ENCODE results near the gene FIGN. TPM values are rescaled to one million over a fixed set of nuclear protein-coding genes. Genes with fewer than 3 reads are reported as not detected.

Gene FIGN
- total RNA-seq, 4 donors from 2014 or later: 0.42 to 3.1 (median 1.3) TPM

DNA sequence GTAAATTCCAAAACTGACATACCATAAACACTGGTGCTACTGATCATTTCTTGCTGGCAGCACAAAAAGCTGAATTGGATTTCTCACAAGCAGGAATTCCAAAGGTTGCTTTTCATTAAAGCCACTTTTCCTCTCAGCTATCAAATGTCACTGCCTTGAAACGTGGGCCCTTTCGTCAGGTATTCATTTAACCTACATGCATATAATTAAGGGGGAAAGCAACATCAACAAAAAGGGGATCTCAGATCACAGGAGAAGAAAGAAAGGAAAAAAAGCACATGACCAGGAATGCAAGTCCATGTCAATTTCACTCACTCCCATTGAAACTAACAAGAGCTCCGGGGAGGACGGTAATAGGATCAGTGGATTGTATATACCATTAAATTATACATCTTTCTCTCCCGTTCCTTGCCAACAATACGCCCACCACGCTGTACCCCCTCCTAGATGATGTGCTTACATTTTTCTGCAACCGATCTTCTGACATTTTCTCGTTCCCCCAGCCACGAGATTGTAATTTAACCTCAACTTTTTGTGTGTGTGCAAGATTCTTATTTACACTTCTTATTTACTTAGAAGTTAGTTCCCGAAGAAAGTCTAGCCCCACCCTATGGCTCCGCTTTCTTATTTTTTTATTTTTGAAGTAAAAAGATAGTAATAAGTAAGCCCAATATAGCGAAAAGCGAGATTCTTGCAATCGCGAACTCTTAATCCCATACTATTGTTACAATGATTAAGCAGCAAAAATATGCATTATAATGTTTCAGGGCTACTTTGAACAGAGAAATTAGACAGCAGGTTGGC is 725 bp downstream of the FIGN start:
- Histone ChIP-seq H3K36me3 (no peaks in the 10 kb centered on the region), H3K4me1 (peaks cover 0 to 3% of the 10 kb centered on the region in 2 donors), H3K27ac (peak overlapping the region; percentile 86 to 92 (median 88)), H3K27me3 (no peaks in the 10 kb centered on the region), H3K4me3 (peak overlapping the region; percentile 70 to 78 (median 77)), H3K9me3 (no peaks in the 10 kb centered on the region)
- TF ChIP-seq, protein P1, sequence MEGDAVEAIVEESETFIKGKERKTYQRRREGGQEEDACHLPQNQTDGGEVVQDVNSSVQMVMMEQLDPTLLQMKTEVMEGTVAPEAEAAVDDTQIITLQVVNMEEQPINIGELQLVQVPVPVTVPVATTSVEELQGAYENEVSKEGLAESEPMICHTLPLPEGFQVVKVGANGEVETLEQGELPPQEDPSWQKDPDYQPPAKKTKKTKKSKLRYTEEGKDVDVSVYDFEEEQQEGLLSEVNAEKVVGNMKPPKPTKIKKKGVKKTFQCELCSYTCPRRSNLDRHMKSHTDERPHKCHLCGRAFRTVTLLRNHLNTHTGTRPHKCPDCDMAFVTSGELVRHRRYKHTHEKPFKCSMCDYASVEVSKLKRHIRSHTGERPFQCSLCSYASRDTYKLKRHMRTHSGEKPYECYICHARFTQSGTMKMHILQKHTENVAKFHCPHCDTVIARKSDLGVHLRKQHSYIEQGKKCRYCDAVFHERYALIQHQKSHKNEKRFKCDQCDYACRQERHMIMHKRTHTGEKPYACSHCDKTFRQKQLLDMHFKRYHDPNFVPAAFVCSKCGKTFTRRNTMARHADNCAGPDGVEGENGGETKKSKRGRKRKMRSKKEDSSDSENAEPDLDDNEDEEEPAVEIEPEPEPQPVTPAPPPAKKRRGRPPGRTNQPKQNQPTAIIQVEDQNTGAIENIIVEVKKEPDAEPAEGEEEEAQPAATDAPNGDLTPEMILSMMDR (IDR thresholded peaks at IDR 0.05 in 4 of 5, conservative IDR thresholded peaks at IDR 0.05 in 1 of 5): no peak
- ATAC-seq: no peak
- intact Hi-C loops (cut with DNase I; ENCODE audit: low total_unique reads) (loop anchor here (5.0 kb wide), 1 partner anchor 388 kb away; no protein-coding TSS in a partner anchor), in situ Hi-C loops (cut with MboI; ENCODE audit: low sequenced_read_pairs in 4 of 4) (no loop called here)
- no peak for DNase-seq

DNA sequence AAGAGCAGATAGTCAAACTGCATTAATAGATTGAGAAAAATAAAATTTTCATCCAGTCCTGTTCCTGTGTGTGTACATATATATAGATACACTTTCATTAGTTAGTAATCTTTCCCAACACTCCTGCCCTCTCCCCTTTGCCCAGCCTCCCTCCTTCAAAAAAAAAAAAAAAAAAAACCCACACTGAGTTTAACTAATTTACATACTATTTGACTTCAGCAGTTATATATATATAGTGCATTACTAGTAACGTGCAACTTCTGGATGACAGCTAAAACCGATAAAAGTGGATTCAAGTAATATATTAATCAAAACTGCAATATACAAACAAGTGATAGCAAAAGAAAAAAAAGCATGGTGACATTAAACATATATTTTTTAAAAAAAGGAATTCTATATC is 1.4 kb downstream of the FIGN start:
- in situ Hi-C loops (cut with MboI; ENCODE audit: low sequenced_read_pairs in 4 of 4): no loop called here
- DNase-seq (no peak), ATAC-seq (no peak)
- H3K4me3 ChIP-seq: peak overlapping the region; percentile 70 to 78 (median 77)
- H3K4me1 ChIP-seq: peaks cover 0 to 6% of the 10 kb centered on the region in 2 donors
- intact Hi-C loops (cut with DNase I; ENCODE audit: low total_unique reads): loop anchor here (5.0 kb wide), 1 partner anchor 387 kb away; no protein-coding TSS in a partner anchor
- H3K9me3 ChIP-seq: no peaks in the 10 kb centered on the region
- TF ChIP-seq POLR2A (IDR thresholded peaks at IDR 0.05): no peak
- TF ChIP-seq, protein P1 (IDR thresholded peaks at IDR 0.05 in 4 of 5, conservative IDR thresholded peaks at IDR 0.05 in 1 of 5): no peak
- H3K27me3 ChIP-seq: no peaks in the 10 kb centered on the region
- no peaks in the 10 kb centered on the region for H3K36me3 ChIP-seq
- H3K27ac ChIP-seq: peak overlapping the region; percentile 86 to 92 (median 88)

DNA sequence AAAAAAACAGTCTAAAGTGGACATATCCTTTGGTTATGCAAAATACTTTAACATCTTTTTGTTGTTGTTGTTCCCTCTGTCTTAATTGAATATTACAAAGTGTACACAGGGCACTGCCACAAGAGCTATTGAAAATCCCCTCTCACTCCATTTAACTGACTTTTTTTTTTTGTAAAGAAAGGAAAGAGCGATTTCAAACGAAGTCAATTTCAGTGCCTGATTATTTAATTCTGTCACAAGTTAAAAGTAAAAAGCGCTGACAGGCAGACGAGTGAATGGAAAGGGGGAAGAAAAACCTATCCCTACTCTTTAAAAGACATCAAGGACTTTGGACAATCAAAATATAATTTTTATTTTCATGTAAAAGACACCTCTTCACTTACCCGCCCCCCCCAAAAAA is 1.9 kb downstream of the FIGN start:
- Histone ChIP-seq H3K36me3 (no peaks in the 10 kb centered on the region), H3K4me3 (peak overlapping the region; percentile 70 to 78 (median 77)), H3K27me3 (no peaks in the 10 kb centered on the region), H3K9me3 (no peaks in the 10 kb centered on the region), H3K4me1 (peaks cover 0 to 6% of the 10 kb centered on the region in 2 donors), H3K27ac (peak overlapping the region; percentile 86 to 92 (median 88))
- DNase-seq (no peak), ATAC-seq (no peak)
- in situ Hi-C loops (cut with MboI; ENCODE audit: low sequenced_read_pairs in 4 of 4): no loop called here
- intact Hi-C loops (cut with DNase I; ENCODE audit: low total_unique reads): loop anchor here (5.0 kb wide), 1 partner anchor 387 kb away; no protein-coding TSS in a partner anchor
- TF ChIP-seq, protein P1 (IDR thresholded peaks at IDR 0.05 in 4 of 5, conservative IDR thresholded peaks at IDR 0.05 in 1 of 5): no peak

DNA sequence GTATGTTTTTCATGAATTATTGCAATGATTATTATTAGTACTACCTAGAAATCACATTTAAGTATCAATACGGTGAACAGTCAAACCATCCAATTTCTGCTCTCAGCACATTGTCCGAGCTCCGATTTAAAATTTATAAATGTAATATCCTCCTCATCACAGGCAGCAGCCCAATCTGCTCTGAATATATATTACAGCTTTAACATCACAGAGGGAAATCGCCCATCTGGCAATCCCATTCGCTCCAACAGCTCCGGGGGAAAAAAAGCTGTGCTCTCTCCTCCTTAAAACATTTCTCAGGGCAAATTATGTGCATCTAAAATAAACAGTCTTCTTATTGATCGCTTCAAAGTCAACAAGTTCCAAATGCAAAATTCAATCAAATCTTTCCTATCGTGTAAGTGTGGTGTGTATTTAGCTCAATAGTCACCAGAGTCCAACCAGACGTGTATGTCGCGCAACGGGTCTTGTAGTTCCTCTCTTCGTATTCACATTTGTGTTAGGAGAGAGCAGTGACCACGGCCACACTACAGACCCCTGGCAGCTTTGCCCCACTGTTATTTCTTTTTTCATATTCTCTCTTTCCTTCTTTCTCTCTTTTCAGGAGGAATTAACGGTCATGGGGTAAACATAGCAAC is 2.4 kb downstream of the FIGN start:
- DNase-seq (peak in 1 of 2 donors; percentile 16), ATAC-seq (no peak)
- H3K4me3 ChIP-seq: peak overlapping the region; percentile 70 to 78 (median 77)
- in situ Hi-C loops (cut with MboI; ENCODE audit: low sequenced_read_pairs in 4 of 4): no loop called here
- TF ChIP-seq, protein P1 (IDR thresholded peaks at IDR 0.05 in 4 of 5, conservative IDR thresholded peaks at IDR 0.05 in 1 of 5): no peak
- no peak for TF ChIP-seq POLR2A (IDR thresholded peaks at IDR 0.05)
- H3K9me3 ChIP-seq: no peaks in the 10 kb centered on the region
- intact Hi-C loops (cut with DNase I; ENCODE audit: low total_unique reads): loop anchor here (5.0 kb wide), 1 partner anchor 386 kb away; no protein-coding TSS in a partner anchor
- H3K27me3 ChIP-seq: no peaks in the 10 kb centered on the region
- H3K4me1 ChIP-seq: peaks cover 0 to 6% of the 10 kb centered on the region in 2 donors
- H3K27ac ChIP-seq: peak overlapping the region; percentile 86 to 92 (median 88)
- no peaks in the 10 kb centered on the region for H3K36me3 ChIP-seq

Measured in gastrocnemius medialis (tissue), 4 donors.